HG02763 (cell line): ENCODE results near the gene GTPBP6.

Experiments used
- ATAC-seq: cut with Tn5 transposase; IDR thresholded peaks from one replicate; pipeline ENCODE4 v1.9.1; 2021; ENCODE audit warnings: mild to moderate bottlenecking, moderate library complexity; ENCODE audit not compliant: unreplicated experiment

GTPBP6 gene

GRCh38 chrX:318739-319578, at the start of gene GTPBP6:
TSS of gene GTPBP6 (minus strand) at chrX:318796. CDS start at chrX:318787, 9 bp downstream.
- peak; percentile 84 for ATAC-seq

- ATAC-seq, result no peak
These were observed 49.3 kb upstream of the GTPBP6 start for GRCh38 chrX:367866-368265.

GRCh38 chrX:367349-367748, 48.8 kb upstream of the GTPBP6 start:
- no peak for ATAC-seq

- ATAC-seq, result no peak
These were observed 45.2 kb upstream of the GTPBP6 start for GRCh38 chrX:363621-364375.

- ATAC-seq, result no peak
These were observed 44.5 kb upstream of the GTPBP6 start for GRCh38 chrX:362937-363620.

GRCh38 chrX:362351-362750, 43.8 kb upstream of the GTPBP6 start:
- no peak for ATAC-seq

GRCh38 chrX:361231-362145, 42.9 kb upstream of the GTPBP6 start:
- ATAC-seq, result no peak

GRCh38 chrX:360496-361150, 42.0 kb upstream of the GTPBP6 start:
- ATAC-seq, result no peak

GRCh38 chrX:358651-359143, 40.1 kb upstream of the GTPBP6 start:
- no peak for ATAC-seq

GRCh38 chrX:357693-358471, 39.3 kb upstream of the GTPBP6 start:
- no peak for ATAC-seq

GRCh38 chrX:357035-357692, 38.6 kb upstream of the GTPBP6 start:
- no peak for ATAC-seq

- ATAC-seq, result no peak
These were observed 37.9 kb upstream of the GTPBP6 start for GRCh38 chrX:356385-357034.

- no peak for ATAC-seq
These were observed 36.9 kb upstream of the GTPBP6 start for GRCh38 chrX:355329-356050.

- no peak for ATAC-seq
These were observed 35.3 kb upstream of the GTPBP6 start for GRCh38 chrX:353566-354535.

GRCh38 chrX:352582-353314, 34.2 kb upstream of the GTPBP6 start:
- no peak for ATAC-seq

- no peak for ATAC-seq
These were observed 33.6 kb upstream of the GTPBP6 start for GRCh38 chrX:352181-352580.
